Astrocyte of the cerebellum (primary cell): ENCODE measurements around the gene DDR2.
"Not testable (repeated sequence)": the region's sequence is repeated elsewhere in the genome, so short reads cannot be mapped to it uniquely, and the experiment has no call there.

Experiments
- DNase-seq: peaks from one replicate; pipeline ENCODE4 v3.0.0-alpha.2; 2011; ENCODE audit warnings: low read depth
- H3K4me3 ChIP-seq: 2 replicates; pipeline ENCODE4 v1.5.1; 2011; ENCODE audit warnings: mild to moderate bottlenecking, low read depth, low read length, moderate library complexity
- in situ Hi-C: cut with HindIII; loops from 2 replicates; pipeline ENCODE4 v1.10.0; 2017; ENCODE audit warnings: low sequenced_read_pairs
- TF ChIP-seq, protein P1 (sequence below): IDR thresholded peaks from 2 replicates; pipeline ENCODE4 v1.5.1; 2012; ENCODE audit warnings: low read length, low read depth, moderate library complexity, mild to moderate bottlenecking; ENCODE audit errors: missing control alignments

Gene DDR2

DNA sequence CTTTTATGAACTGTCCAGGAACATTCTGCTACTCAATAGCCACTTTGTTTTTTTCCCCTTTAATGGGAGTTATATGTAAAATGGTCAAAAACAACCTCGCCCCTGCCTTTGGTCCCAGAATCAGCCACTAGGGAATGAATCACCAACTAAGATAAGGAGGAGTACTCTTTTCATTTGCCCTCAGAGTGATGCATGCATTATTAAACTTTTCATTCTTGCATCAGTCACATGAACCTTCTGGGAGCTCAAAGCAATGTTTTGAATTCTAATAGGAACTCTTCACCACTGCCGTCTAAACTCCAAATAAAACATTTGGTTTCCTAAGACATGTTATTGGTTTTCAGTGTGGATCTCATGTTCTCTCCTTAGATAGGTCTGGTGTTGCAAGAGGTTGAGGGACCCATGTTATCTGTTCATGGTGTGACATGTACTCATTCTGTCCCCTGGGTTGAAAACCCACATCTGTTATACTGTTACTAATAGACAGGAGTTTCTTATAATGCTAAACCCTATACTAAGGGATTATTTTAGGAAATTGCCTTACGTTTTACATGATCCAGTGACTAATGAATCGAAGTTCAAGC, 140.4 kb downstream of the DDR2 start:
- TF ChIP-seq, protein P1, sequence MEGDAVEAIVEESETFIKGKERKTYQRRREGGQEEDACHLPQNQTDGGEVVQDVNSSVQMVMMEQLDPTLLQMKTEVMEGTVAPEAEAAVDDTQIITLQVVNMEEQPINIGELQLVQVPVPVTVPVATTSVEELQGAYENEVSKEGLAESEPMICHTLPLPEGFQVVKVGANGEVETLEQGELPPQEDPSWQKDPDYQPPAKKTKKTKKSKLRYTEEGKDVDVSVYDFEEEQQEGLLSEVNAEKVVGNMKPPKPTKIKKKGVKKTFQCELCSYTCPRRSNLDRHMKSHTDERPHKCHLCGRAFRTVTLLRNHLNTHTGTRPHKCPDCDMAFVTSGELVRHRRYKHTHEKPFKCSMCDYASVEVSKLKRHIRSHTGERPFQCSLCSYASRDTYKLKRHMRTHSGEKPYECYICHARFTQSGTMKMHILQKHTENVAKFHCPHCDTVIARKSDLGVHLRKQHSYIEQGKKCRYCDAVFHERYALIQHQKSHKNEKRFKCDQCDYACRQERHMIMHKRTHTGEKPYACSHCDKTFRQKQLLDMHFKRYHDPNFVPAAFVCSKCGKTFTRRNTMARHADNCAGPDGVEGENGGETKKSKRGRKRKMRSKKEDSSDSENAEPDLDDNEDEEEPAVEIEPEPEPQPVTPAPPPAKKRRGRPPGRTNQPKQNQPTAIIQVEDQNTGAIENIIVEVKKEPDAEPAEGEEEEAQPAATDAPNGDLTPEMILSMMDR = no peak
- in situ Hi-C loops = no loop called here
- no peak for DNase-seq
- H3K4me3 ChIP-seq = no peak overlapping the region

DNA sequence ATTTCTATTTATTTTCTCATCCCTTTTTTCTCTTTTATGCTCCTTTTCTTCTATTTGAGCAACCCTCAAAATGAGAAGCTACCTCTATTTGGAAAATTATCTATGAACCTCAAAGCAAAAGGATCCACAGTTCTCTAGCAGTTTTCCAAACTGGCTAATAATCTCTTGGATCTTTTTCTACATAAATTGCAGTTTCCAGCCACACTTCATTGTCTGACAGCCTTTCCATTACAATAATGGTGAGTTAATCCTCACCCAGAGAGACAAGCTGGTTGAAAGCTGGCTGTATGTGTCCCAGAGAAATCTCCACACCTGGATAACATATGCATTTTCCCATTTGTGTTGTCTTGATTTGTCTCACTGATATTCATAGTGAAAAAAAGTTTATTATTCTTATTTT, 141.7 kb downstream of the DDR2 start:
- H3K4me3 ChIP-seq = no peak overlapping the region
- in situ Hi-C loops = no loop called here
- TF ChIP-seq, protein P1 = no peak
- DNase-seq = no peak

DNA sequence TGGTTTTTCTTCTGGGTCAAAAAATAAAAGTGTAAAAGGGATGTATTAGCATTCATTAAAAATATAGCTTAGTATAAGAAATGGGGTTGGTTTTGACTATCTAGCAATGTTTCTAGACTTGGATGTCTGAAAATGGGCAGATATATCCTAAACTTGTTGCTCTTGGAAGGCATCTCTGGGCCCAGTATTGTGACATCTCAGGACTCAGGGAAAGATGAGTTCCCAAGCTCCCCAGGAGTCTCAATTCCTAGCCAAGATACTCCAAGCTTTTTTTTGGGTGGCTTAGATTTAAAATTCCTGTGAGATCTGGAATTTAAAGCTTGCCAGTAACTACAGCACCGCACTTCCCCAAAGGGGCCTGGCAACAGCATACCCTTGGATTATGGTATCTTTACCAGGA, 146.8 kb downstream of the DDR2 start:
- TF ChIP-seq, protein P1 = no peak
- DNase-seq = no peak
- no peak overlapping the region for H3K4me3 ChIP-seq
- in situ Hi-C loops = no loop called here

DNA sequence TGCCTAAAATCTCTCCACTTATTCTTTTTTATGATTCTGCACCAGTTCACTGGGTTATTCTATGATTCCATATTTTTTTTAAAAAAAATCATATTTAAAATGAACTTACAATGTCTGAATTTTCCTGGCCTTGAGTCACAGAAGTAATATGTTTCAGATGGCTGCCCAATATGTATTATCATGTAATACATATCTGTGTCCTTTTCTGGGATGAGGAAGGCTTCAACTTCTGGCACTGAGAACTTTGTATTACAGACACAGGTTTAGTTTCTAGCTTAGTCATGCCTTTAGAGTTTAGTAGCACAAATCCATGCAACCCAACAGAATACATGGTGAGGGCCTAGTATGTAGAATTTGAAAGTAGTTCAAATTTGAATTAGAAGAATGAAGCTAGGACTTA, 150.4 kb downstream of the DDR2 start:
- in situ Hi-C loops = no loop called here
- no peak overlapping the region for H3K4me3 ChIP-seq
- TF ChIP-seq, protein P1 = no peak
- no peak for DNase-seq

DNA sequence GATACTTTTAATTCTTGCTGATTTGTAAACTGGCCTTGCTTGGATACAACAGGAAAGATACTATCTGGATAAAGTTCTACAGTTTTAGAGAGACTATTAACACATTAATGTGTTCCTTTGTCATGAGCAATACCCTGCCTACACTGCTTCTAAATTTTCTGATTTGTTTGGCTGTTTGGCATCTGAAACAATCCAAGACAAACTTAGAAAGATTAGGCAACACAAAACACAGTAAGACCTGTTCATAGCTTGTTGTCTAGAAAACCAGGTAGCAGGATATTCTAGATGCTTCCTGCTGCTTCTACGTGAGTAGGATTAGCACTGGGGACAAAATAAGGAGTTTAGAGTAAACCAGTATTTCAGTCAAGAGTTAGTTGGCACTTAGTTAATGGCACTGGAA, 152.7 kb downstream of the DDR2 start:
- in situ Hi-C loops, H3K4me3 ChIP-seq, DNase-seq: not testable (repeated sequence)

DNA sequence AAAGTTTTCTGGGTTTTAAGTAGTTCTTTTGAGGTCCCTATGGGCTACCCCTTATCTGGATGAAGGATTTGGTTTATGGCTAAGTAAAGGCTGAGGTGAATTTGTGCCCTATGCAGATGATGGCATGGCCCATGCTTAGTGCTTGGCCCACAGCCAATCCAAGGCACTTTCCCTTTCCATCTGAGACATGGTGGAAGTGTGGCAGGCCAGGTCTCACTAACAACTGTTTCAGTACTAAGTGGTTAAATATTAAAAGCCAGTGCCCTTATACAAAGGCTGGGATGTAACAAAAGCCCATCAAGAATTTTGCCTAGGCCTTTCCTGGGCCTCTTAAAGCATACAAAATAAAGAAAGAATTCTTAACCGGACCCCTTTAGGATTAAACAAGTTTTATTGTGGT, 156.5 kb downstream of the DDR2 start:
- DNase-seq, H3K4me3 ChIP-seq, in situ Hi-C loops: not testable (repeated sequence)

DNA sequence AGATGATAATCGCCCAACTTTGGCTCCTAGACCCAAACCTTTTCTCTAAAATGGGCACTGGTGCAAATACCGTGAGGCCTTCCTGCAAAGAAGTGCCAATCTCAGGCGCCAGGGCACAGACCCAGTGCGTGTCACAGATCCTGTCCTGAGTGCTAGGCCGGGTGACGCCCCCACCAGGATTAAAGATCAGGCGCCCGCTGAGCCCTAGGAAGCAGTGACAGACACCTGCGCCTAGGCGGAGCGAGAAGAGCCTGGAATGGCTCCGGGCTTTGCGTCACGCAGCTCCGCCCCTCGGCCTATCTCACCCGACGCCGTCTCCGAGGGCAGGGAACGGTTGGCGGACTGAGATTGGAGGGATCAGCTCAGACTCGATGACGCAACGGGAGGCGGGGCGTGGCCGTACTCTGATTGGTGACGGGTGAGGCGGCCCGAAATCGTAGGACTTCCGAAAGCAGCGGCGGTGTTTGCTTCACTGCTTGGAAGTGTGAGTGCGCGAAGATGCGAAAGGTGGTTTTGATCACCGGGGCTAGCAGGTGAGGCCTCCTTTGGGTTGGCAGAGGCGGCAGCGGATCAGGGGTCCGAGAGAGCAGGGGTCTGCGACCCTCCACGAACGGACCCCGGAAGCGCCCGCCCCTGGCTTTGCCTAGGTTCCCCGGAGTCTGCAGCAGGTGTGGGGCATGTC, 158.2 kb downstream of the DDR2 start, which contains the start of gene HSD17B7:
Gene HSD17B7 (plus strand): TSS at position 400 of the 682 bp plus-strand sequence. CDS start 99 bp downstream, at position 499.
- H3K4me3 ChIP-seq = peak within 1 kb of the TSS; percentile 42
- DNase-seq, in situ Hi-C loops: not testable (repeated sequence)

DNA sequence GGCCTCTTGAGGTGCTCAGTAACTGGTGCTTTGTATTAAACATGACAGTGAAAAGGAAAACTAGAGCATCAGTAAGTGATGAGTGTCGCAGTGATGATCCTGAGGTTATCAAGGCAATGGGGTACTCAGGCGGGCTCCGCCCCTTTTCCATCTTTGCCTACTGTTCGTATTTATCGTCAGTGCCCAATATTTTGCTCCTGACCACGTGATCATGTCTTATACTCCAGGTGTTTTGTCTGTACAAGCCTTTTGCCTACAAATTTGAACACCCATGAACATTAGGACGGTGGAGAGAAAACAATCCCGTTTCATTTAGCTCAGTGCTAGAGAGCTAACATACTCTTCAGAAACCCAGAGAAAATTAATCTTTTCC, 158.7 kb downstream of the DDR2 start:
- in situ Hi-C loops, DNase-seq: not testable (repeated sequence)

DNA sequence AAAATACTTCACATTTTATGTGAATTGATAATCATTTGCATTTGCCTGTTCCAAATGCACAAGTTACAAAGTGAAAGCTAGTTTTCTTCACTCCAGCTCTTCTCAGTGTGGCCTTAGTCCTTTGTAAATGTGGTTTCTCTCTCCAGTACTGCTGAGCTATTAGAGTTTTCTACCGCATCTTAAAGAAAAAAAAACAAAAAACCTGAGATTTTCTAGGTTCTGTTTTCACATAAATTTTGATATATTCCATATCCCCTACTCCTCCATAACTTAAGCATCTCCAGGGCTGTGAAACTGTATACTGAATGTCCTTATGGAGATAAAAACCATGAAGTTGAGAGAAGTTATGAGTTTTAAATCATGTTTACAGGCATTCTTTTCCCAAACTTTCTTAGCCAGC, 162.0 kb downstream of the DDR2 start:
- H3K4me3 ChIP-seq, DNase-seq, in situ Hi-C loops: not testable (repeated sequence)

More for the DNA sequence above, 158.7 kb downstream of the DDR2 start:
- H3K4me3 ChIP-seq = peak overlapping the region; percentile 42

DNA sequence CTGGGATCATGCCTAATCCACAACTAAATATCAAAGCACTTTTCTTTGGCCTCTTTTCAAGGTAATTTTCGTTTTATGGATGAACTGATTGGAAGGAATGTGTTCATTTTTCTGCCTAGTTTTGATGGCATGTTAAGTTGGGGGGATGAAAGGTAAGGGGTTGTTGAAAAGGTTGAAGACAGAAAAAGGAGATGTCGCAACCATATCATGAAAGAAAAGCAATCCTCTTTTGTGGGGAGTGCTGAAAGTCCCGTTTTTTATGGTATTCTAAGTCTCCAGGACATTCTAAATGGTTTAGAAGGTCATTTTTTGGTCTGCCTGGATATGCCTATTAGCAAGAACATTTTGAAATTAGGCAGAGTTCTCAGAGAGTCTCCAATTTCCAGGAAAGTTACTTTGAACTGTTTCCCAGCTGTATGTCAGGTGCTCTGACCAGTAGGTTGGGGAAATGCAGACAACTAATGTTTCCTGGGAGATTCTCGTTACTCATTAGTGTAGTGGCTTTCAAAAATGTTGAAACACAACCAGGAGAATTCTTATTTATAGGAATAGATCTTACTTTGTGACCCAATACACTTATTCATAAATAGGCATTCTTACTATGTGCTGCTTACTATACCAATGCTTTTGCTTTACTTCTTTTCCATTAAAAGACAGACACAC, 164.5 kb downstream of the DDR2 start:
- in situ Hi-C loops, H3K4me3 ChIP-seq, DNase-seq: not testable (repeated sequence)
